Stimulated activated CD8-positive, alpha-beta memory T cell treated with anti-CD3 and anti-CD28 coated beads, Interleukin-12 subunit alpha, Interleukin-12 subunit beta, amount 100 ng/mL, for 4 hours (primary cell): ENCODE measurements around the gene MISP.
"Not testable (repeated sequence)": the region's sequence is repeated elsewhere in the genome, so short reads cannot be mapped to it uniquely, and the experiment has no call there.

Experiments used
- DNase-seq: peaks from one replicate; pipeline ENCODE4 v3.0.0-alpha.2; 2020; ENCODE audit warnings: low read depth

MISP gene

GRCh38 chr19:750640-751423, at the start of gene MISP:
Gene MISP, plus strand, starts transcription at chr19:751112. Its CDS starts 5,835 bp downstream, at chr19:756947.
- no peak for DNase-seq

GRCh38 chr19:702847-703246, 48.1 kb upstream of the MISP start:
- DNase-seq, result not testable (repeated sequence)

- DNase-seq, result no peak
These were observed 47.6 kb upstream of the MISP start for GRCh38 chr19:703329-703650.

GRCh38 chr19:703651-704446, 47.1 kb upstream of the MISP start:
- peak; percentile 22 for DNase-seq

- DNase-seq, result no peak
These were observed 46.5 kb upstream of the MISP start for GRCh38 chr19:704447-704741.

- no peak for DNase-seq
These were observed 42.5 kb upstream of the MISP start, which contains the start of gene PALM for GRCh38 chr19:708154-709143. Gene PALM, plus strand, starts transcription at chr19:708935. Its CDS starts 212 bp downstream, at chr19:709147.

- no peak for DNase-seq
These were observed 41.5 kb upstream of the MISP start for GRCh38 chr19:709196-709964.

GRCh38 chr19:709965-710571, 40.8 kb upstream of the MISP start:
- no peak for DNase-seq

GRCh38 chr19:710767-711166, 40.1 kb upstream of the MISP start:
- no peak for DNase-seq

GRCh38 chr19:711254-711653, 39.7 kb upstream of the MISP start:
- DNase-seq, result no peak

GRCh38 chr19:715347-715746, 35.6 kb upstream of the MISP start:
- no peak for DNase-seq

GRCh38 chr19:718251-718951, 32.5 kb upstream of the MISP start:
- DNase-seq, result no peak

- no peak for DNase-seq
These were observed 31.9 kb upstream of the MISP start for GRCh38 chr19:718991-719512.

- DNase-seq, result no peak
These were observed 31.1 kb upstream of the MISP start for GRCh38 chr19:719636-720344.

- no peak for DNase-seq
These were observed 30.4 kb upstream of the MISP start for GRCh38 chr19:720345-721160.

- no peak for DNase-seq
These were observed 28.3 kb upstream of the MISP start for GRCh38 chr19:722553-723101.

- DNase-seq, result no peak
These were observed 27.7 kb upstream of the MISP start for GRCh38 chr19:723247-723646.

GRCh38 chr19:723714-724113, 27.2 kb upstream of the MISP start:
- no peak for DNase-seq
